HG03378 (cell line): ENCODE results near the gene CDC42EP2.
A peak's percentile ranks its signal among the peaks of the same experiment; 100 is the strongest.
"Not testable (repeated sequence)": the region's sequence is repeated elsewhere in the genome, so short reads cannot be mapped to it uniquely, and the experiment has no call there.

Experiments used
- ATAC-seq: cut with Tn5 transposase; IDR thresholded peaks from one replicate; pipeline ENCODE4 v1.9.1; 2021; ENCODE audit warnings: mild to moderate bottlenecking, moderate library complexity; ENCODE audit not compliant: unreplicated experiment

CDC42EP2 gene

DNA sequence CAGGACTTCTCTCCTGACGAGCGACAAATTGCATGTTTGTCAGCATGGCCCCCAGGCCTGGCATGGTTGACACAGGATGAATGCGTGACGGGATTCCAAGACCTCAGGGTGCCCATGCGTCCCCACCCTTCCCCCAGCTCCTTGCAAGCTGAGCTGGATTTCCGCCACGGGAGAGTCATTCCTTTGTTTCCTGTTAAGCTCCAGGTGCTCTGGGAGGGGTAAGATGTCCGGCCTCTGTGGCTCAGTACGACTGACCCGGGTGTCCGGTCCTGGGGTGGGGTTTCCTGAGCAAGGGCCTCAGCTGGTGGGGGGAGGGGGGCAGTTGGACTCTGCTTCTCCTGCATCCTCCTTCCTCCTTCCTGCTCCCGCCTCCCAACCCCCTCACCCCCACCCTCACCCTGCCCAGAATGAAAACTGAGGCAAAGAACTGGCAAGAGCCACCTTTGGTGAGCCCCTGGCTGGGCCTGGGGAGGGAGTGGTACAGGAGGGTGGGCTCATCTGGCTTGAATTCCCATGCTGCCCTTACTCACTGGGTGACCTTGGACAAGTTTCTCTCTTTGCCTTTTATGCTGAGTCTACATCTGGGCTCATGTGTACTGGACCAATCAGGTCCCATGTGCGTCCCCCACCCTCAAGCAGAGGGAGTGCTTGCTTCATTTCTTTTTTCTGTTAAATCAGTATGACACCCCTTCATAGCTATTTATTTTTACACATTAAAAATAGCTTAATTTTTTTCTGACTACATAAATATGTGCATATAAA is 2.5 kb downstream of the CDC42EP2 start:
- no peak for ATAC-seq

DNA sequence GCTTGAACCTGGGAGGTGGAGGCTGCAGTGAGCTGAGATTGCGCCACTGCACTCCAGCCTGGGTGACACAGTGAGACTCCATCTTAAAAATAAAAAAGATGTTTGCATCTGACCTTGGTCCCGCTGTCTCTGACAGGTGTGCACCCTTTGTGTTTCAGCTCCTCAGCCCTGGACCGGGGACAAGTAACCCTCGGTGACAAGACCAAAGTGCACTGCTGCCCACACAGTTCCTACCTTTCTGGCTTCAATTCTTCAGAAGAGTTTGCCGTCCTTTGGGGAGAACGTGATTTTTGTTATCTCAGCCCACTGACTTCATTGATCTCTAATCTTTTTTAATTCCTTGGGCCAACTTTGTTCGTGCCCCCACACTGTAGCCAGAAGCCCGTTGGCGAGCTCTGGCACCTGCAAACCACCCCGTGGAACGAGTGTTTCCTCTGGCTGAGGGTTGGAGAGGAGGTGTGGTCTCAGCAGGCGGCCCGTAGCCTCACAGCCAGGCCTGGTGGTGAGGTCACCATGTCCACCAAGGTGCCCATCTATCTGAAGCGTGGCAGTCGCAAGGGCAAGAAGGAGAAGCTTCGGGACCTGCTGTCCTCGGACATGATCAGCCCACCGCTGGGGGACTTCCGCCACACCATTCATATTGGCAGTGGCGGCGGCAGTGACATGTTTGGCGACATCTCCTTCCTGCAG is 5.9 kb downstream of the CDC42EP2 start:
- no peak for ATAC-seq

DNA sequence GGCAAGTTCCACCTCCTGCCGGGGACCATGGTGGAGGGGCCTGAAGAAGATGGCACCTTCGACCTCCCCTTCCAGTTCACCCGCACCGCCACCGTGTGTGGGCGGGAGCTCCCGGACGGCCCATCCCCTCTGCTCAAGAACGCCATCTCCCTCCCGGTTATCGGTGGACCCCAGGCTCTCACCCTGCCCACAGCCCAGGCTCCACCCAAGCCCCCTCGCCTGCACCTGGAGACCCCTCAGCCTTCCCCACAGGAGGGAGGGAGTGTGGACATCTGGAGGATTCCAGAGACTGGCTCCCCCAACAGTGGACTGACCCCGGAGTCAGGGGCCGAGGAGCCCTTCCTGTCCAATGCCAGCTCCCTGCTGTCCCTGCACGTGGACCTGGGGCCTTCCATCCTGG is 6.4 kb downstream of the CDC42EP2 start:
- no peak for ATAC-seq

DNA sequence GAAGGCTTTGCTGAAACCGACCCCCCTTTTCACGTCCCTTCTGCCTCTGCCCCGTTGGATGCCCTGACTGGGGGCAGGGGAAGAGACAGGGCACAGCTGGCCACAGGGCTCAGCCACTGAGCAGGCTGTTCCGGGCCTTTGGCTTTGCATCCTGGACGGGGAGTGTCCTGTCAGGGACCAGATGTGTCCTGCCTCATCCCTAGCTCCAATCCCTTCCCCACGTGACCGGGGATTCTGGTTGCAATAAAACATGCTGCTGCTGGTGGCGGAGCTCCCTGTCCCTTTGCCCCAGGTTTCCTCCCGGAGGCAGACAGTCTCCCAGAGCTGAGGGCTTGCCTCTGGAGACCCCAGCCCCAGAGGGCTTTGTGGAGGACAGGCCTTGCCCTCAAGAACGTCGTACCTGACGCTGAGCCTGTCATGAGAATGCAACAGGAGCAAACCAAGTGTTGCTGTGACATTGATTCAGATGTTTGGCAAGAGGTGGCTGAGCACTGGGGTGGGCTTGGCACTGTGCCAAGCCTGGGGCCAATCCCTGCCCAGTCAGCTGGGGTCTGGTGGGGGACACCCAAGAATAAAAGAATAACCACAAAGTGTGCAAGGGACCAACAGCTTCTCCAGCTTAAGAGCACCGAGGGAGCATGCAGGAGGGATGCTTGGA is 7.3 kb downstream of the CDC42EP2 start:
- ATAC-seq: no peak

GRCh38 chr11:65323813-65324212 is 9.1 kb downstream of the CDC42EP2 start:
- ATAC-seq: no peak

DNA sequence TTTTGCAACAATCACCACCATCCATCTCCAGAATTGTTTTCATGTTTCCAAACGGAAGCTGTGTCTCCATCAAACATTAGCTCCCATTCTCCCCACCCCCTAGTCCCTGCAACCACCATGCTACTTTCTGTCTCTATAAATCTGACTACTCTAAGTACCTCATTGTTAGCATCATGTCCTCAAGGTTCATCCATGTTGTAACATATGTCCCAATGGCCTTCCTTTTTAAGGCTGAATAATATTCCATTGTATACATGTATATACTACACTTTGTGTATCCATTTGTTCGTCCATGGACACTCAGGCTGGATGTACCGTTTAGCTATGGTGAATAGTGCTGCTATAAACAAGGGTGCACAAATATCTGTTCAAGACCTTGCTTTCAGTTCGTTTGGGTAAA is 10.8 kb downstream of the CDC42EP2 start:
- no peak for ATAC-seq

GRCh38 chr11:65327021-65327420 is 12.4 kb downstream of the CDC42EP2 start:
- ATAC-seq: no peak

GRCh38 chr11:65329478-65329877 is 14.8 kb downstream of the CDC42EP2 start:
- no peak for ATAC-seq

- no peak for ATAC-seq
Observed at GRCh38 chr11:65329944-65330403, 15.3 kb downstream of the CDC42EP2 start.

DNA sequence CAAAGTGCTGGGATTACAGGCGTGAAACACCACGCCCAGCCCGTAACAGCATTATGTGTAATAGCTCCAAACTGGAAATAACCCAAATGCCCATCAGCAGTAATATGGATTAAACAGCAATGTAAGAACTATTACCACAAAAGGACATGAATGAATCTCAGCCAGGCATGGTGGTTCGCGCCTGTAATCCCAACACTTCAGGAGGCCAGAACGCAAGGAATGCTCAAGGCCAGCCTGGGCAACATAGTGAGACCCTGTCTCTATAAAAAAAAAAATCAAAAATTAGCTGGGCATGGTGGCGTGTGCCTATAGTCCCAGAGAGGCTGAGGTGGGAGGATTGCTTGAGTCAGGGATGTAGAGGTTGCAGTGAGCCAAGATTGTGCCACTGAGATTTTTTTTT is 15.9 kb downstream of the CDC42EP2 start:
- no peak for ATAC-seq

- ATAC-seq: not testable (repeated sequence)
Observed at GRCh38 chr11:65332591-65332990, 17.9 kb downstream of the CDC42EP2 start.

DNA sequence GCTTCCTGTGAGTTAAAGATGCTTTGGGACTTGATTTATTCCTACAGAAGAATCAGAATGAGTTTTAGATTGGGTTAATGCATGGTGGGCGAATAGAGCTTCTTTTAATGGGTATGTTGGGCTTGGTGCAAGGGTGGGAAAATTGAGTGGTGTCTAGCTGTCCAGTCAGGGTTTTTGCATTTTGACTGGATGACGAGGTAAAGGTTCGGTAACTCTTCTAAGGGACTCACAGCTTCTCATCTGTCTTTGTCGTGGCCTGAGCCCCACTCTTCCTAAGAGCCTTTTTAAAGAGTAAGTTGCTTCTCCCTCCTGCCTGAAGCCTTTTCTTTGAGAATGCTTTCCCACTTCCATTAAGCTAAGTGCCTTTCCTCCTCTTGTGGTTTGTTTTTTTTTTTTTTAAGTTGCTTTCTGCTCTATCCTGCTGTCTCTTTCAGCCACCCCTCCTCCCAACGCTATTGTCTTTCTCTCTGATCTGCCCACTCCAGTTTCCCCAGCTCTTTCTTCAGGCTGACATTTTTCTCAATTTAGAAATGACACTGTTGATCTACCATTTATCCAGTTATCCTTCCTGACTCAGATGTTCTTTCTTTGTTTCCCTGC is 20.1 kb downstream of the CDC42EP2 start:
- ATAC-seq: no peak

DNA sequence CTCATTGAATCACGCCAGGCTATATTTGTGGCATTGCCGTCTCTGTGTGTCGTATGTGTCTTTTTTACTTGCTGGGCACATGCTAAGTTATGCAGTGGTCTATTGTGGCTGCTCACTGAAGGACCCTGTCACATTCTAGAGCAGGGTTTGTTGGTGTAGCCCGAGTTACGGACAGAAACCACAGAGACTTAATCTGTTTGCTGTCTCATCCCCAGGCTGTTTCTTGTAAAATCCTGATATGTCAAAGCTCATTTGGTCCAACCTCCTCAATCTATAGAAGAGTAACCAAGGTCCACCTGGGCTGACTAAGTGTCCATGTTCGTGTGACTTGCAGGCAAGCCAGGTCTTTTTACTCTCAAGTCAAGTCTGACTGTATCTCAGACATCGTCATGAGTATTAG is 24.0 kb downstream of the CDC42EP2 start:
- ATAC-seq: no peak

- no peak for ATAC-seq
Observed at GRCh38 chr11:65340226-65340625, 25.6 kb downstream of the CDC42EP2 start.

- ATAC-seq: no peak
Observed at GRCh38 chr11:65341856-65342255, 27.2 kb downstream of the CDC42EP2 start.

GRCh38 chr11:65351511-65351910 is 36.8 kb downstream of the CDC42EP2 start:
- ATAC-seq: no peak

DNA sequence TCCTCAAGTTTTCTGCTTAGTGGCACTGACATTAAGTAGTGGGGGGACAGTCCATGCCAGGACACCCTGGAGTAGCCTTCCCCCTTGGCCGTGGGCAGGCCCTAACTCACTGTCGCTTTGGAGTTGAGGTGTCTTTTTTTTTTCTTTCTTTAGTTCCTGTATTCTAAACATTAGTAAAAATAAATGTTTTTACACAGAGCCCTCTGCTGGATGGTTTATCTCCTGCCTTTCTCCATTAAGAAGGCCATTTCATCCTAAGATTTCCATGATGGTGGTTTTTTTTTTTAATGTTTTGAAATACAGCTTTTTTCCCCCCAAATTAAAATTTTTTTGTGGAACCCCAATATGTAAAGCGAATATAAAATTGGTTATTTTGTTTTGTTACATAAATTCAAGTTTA is 38.1 kb downstream of the CDC42EP2 start:
- no peak for ATAC-seq

- ATAC-seq: no peak
Observed at GRCh38 chr11:65353376-65353775, 38.7 kb downstream of the CDC42EP2 start.

DNA sequence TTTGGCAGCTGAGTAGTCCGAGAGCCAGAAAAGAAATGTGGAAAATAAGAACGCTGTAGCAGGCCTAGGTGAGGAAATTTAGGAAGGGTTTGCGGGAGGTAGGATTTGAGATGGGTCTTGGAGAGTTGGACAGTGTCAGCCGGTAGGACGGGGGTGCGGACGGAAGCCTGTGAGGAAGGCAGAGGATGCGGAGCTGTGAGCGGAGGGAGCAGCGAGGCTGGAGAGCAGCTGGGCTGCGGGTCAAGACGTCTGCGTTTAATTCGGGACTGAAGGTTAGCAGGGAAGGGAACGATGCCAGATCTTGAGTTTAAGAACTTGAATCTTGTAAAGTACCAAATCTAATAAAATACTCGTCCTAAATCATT is 39.2 kb downstream of the CDC42EP2 start:
- no peak for ATAC-seq

GRCh38 chr11:65354265-65355012 is 39.8 kb downstream of the CDC42EP2 start, which contains the start of gene TIGD3:
TIGD3 (plus strand) TSS chr11:65354751; CDS start chr11:65355809, 1,058 bp downstream.
- ATAC-seq: peak; percentile 53
